Osteocyte (in vitro differentiated cells): Measurements from ENCODE around the gene CRMP1. TPM values are rescaled to one million over a fixed set of nuclear protein-coding genes. Genes with fewer than 3 reads are reported as not detected.

ENCODE experiments used
- DNase-seq: peaks from one replicate; pipeline ENCODE4 v3.0.0; 2021; ENCODE audit warnings: mixed read lengths; ENCODE audit not compliant: unreplicated experiment; ENCODE audit errors: extremely low spot score
- H3K27ac Mint-ChIP-seq: one replicate; pipeline ENCODE4 v1.8.0; 2021; ENCODE audit warnings: mild to moderate bottlenecking, mixed read lengths; ENCODE audit not compliant: unreplicated experiment
- H3K27me3 Mint-ChIP-seq: one replicate; pipeline ENCODE4 v1.8.0; 2021; ENCODE audit warnings: mixed read lengths; ENCODE audit not compliant: unreplicated experiment
- H3K36me3 Mint-ChIP-seq: one replicate; pipeline ENCODE4 v1.8.0; 2021; ENCODE audit warnings: mixed read lengths; ENCODE audit not compliant: unreplicated experiment
- H3K4me1 Mint-ChIP-seq: one replicate; pipeline ENCODE4 v1.8.0; 2021; ENCODE audit warnings: mixed read lengths; ENCODE audit not compliant: unreplicated experiment
- H3K4me3 Mint-ChIP-seq: one replicate; pipeline ENCODE4 v1.8.0; 2021; ENCODE audit warnings: mild to moderate bottlenecking, moderate library complexity, mixed read lengths; ENCODE audit not compliant: unreplicated experiment
- H3K9me3 Mint-ChIP-seq: one replicate; pipeline ENCODE4 v1.8.0; 2021; ENCODE audit warnings: mixed read lengths; ENCODE audit not compliant: unreplicated experiment
- CTCF ChIP-seq: fragments of 200-600 bp; sonication (generic); IDR thresholded peaks from 2 replicates; pipeline ENCODE4 v1.5.0; 2021; ENCODE audit warnings: antibody characterized with exemption, mild to moderate bottlenecking, moderate library complexity
- long read RNA-seq: library from polyadenylated mRNA; unstranded; transcript quantifications from one replicate; pipeline ENCODE4 v2.0.0, GENCODE V29; 2021
- total RNA-seq: library from RNA; stranded (reverse); gene quantifications from 2 replicates; pipeline ENCODE4 v1.2.1, GENCODE V29; 2021

CRMP1 gene
- 24.5 and 24.7 TPM in 2 replicates for total RNA-seq
- long read RNA-seq, transcript CRMP1-202 (14 exons, 2,911 nt) = major isoform, 19 of 40 reads
- long read RNA-seq, partial matches to known transcripts = 7 of 40 reads
- long read RNA-seq, other reads (novel, unspliced or antisense) = 10 of 40 reads

- H3K4me1 Mint-ChIP-seq = peaks cover 16% of the 10 kb centered on the region
- TF ChIP-seq CTCF = no peak
- peak within 1 kb of the TSS; percentile 30 for H3K4me3 Mint-ChIP-seq
- H3K27me3 Mint-ChIP-seq = peaks cover 72% of the 10 kb centered on the region
- H3K36me3 Mint-ChIP-seq = no peaks in the 10 kb centered on the region
- no peak within 1 kb of the TSS for H3K27ac Mint-ChIP-seq
- peaks cover 4% of the 10 kb centered on the region for H3K9me3 Mint-ChIP-seq
- no peak for DNase-seq
These were observed at the start of gene CRMP1 for GRCh38 chr4:5893004-5893580. Gene CRMP1, minus strand, starts transcription at chr4:5893086. Its CDS starts 117 bp downstream, at chr4:5892969.

- no peak overlapping the region for H3K27ac Mint-ChIP-seq
- H3K9me3 Mint-ChIP-seq = peaks cover 6% of the 10 kb centered on the region
- H3K4me3 Mint-ChIP-seq = no peak overlapping the region
- H3K36me3 Mint-ChIP-seq = no peaks in the 10 kb centered on the region
- no peak for DNase-seq
- H3K27me3 Mint-ChIP-seq = peaks cover 26% of the 10 kb centered on the region
- no peaks in the 10 kb centered on the region for H3K4me1 Mint-ChIP-seq
- no peak for TF ChIP-seq CTCF
These were observed 48.7 kb upstream of the CRMP1 start for GRCh38 chr4:5941601-5942000.

- DNase-seq = no peak
- no peaks in the 10 kb centered on the region for H3K36me3 Mint-ChIP-seq
- TF ChIP-seq CTCF = no peak
- H3K9me3 Mint-ChIP-seq = no peaks in the 10 kb centered on the region
- H3K27ac Mint-ChIP-seq = no peak overlapping the region
- no peak overlapping the region for H3K4me3 Mint-ChIP-seq
- H3K4me1 Mint-ChIP-seq = no peaks in the 10 kb centered on the region
- peaks cover 34% of the 10 kb centered on the region for H3K27me3 Mint-ChIP-seq
These were observed 47.8 kb upstream of the CRMP1 start for GRCh38 chr4:5940470-5941203.

GRCh38 chr4:5933996-5934831 is 41.3 kb upstream of the CRMP1 start:
- peaks cover 6% of the 10 kb centered on the region for H3K4me1 Mint-ChIP-seq
- DNase-seq = no peak
- no peak overlapping the region for H3K27ac Mint-ChIP-seq
- TF ChIP-seq CTCF = no peak
- no peaks in the 10 kb centered on the region for H3K9me3 Mint-ChIP-seq
- H3K4me3 Mint-ChIP-seq = no peak overlapping the region
- H3K27me3 Mint-ChIP-seq = peaks cover 64% of the 10 kb centered on the region
- H3K36me3 Mint-ChIP-seq = no peaks in the 10 kb centered on the region
